ENCODE results near the gene ZNF839. TPM values are rescaled to one million over a fixed set of nuclear protein-coding genes. Genes with fewer than 3 reads are reported as not detected.
"Not testable (repeated sequence)": the region's sequence is repeated elsewhere in the genome, so short reads cannot be mapped to it uniquely, and the experiment has no call there.

The ZNF839 gene
- total and polyA plus RNA-seq, 4 experiments from 2014 or later, result 4.0 to 21.7 (median 13.0) TPM

- H3K36me3 ChIP-seq (ENCODE audit: insufficient read depth, low read length), result no peaks in the 10 kb centered on the region
- no peak for DNase-seq
- no peaks in the 10 kb centered on the region for H3K9me3 ChIP-seq (ENCODE audit: control insufficient read depth in 1 of 2, low read length in 2 of 2)
- intact Hi-C loops (cut with micrococcal nuclease), result no loop called here
- H3K27ac ChIP-seq (ENCODE audit: low read depth, low read length), result no peak overlapping the region
- H3K27ac Mint-ChIP-seq, result peak overlapping the region in 1 of 7 donors; percentile 12
- no peaks in the 10 kb centered on the region for H3K27me3 ChIP-seq (ENCODE audit: insufficient read depth, low read length)
- ChIA-PET CTCF (ENCODE audit: partially characterized antibody) (interaction anchor here (1.2 to 1.4 kb wide), 3 partner anchors 19 to 23 kb away, joined by 3 to 5 read pairs (median 4); no protein-coding TSS in a partner anchor), POLR2A (ENCODE audit: partially characterized antibody) (no interaction called here)
- no peaks in the 10 kb centered on the region for H3K36me3 Mint-ChIP-seq
- no peak overlapping the region for H3K4me3 Mint-ChIP-seq
- no peaks in the 10 kb centered on the region for H3K27me3 Mint-ChIP-seq
- no peaks in the 10 kb centered on the region for H3K9me3 Mint-ChIP-seq
- no peaks in the 10 kb centered on the region for H3K4me1 ChIP-seq (ENCODE audit: insufficient read depth, low read length)
- H3K4me3 ChIP-seq (ENCODE audit: low read length in 2 of 2), result no peak overlapping the region
- H3K4me1 Mint-ChIP-seq, result no peaks in the 10 kb centered on the region
Measured at GRCh38 chr14:102295270-102295669, 24.3 kb upstream of the ZNF839 start.

GRCh38 chr14:102297436-102298170 is 21.9 kb upstream of the ZNF839 start:
- CTCF ChIA-PET (ENCODE audit: partially characterized antibody), result no interaction called here
- Mint-ChIP-seq H3K4me3 (no peak overlapping the region), H3K9me3 (no peaks in the 10 kb centered on the region), H3K4me1 (no peaks in the 10 kb centered on the region), H3K27me3 (no peaks in the 10 kb centered on the region), H3K27ac (no peak overlapping the region), H3K36me3 (no peaks in the 10 kb centered on the region)
- no peaks in the 10 kb centered on the region for H3K4me1 ChIP-seq (ENCODE audit: insufficient read depth, low read length)
- intact Hi-C loops (cut with micrococcal nuclease), result no loop called here
- H3K9me3 ChIP-seq (ENCODE audit: control insufficient read depth in 1 of 2, low read length in 2 of 2), result no peaks in the 10 kb centered on the region
- no peaks in the 10 kb centered on the region for H3K36me3 ChIP-seq (ENCODE audit: insufficient read depth, low read length)
- H3K4me3 ChIP-seq (ENCODE audit: low read length in 2 of 2), result no peak overlapping the region
- no peaks in the 10 kb centered on the region for H3K27me3 ChIP-seq (ENCODE audit: insufficient read depth, low read length)
- POLR2A ChIA-PET (ENCODE audit: partially characterized antibody), result no interaction called here
- no peak for DNase-seq
- no peak overlapping the region for H3K27ac ChIP-seq (ENCODE audit: low read depth, low read length)

- H3K27me3 ChIP-seq (ENCODE audit: insufficient read depth, low read length); CTCF ChIA-PET (ENCODE audit: partially characterized antibody); H3K9me3 ChIP-seq (ENCODE audit: control insufficient read depth in 1 of 2, low read length in 2 of 2); H3K27ac ChIP-seq (ENCODE audit: low read depth, low read length); H3K36me3 Mint-ChIP-seq; H3K36me3 ChIP-seq (ENCODE audit: insufficient read depth, low read length); DNase-seq; H3K9me3 Mint-ChIP-seq; H3K27me3 Mint-ChIP-seq; H3K4me1 ChIP-seq (ENCODE audit: insufficient read depth, low read length); H3K4me1 Mint-ChIP-seq; intact Hi-C loops (cut with micrococcal nuclease); H3K4me3 Mint-ChIP-seq; POLR2A ChIA-PET (ENCODE audit: partially characterized antibody); H3K4me3 ChIP-seq (ENCODE audit: low read length in 2 of 2): not testable (repeated sequence)
- H3K27ac Mint-ChIP-seq, result peak overlapping the region in 1 of 7 donors; percentile 36
Measured at GRCh38 chr14:102298303-102299070, 21.1 kb upstream of the ZNF839 start.

GRCh38 chr14:102303664-102304063 is 15.9 kb upstream of the ZNF839 start:
- DNase-seq, result no peak
- Histone ChIP-seq H3K27me3 (ENCODE audit: insufficient read depth, low read length) (no peaks in the 10 kb centered on the region), H3K27ac (ENCODE audit: low read depth, low read length) (no peak overlapping the region), H3K4me3 (ENCODE audit: low read length in 2 of 2) (no peak overlapping the region), H3K36me3 (ENCODE audit: insufficient read depth, low read length) (no peaks in the 10 kb centered on the region), H3K9me3 (ENCODE audit: control insufficient read depth in 1 of 2, low read length in 2 of 2) (no peaks in the 10 kb centered on the region), H3K4me1 (ENCODE audit: insufficient read depth, low read length) (peaks cover 5% of the 10 kb centered on the region)
- Mint-ChIP-seq H3K9me3 (peaks cover 0 to 4% (median 0%) of the 10 kb centered on the region in 8 donors), H3K4me1 (peaks cover 5 to 11% (median 8%) of the 10 kb centered on the region in 4 donors), H3K36me3 (peaks cover 0 to 5% of the 10 kb centered on the region in 2 donors), H3K27ac (peak overlapping the region in 4 of 7 donors; percentile 24 to 83 (median 47)), H3K27me3 (peaks cover 2 to 6% of the 10 kb centered on the region in 2 donors), H3K4me3 (peak overlapping the region in 7 of 8 donors; percentile 18 to 79 (median 67))
- intact Hi-C loops (cut with micrococcal nuclease), result loop anchor here (2.0 kb wide), 1 partner anchor 15 kb away; the partner anchor contains the start of gene ZNF839
- ChIA-PET CTCF (ENCODE audit: partially characterized antibody) (interaction anchor here (4.1 kb wide), 1 partner anchor 12 kb away, joined by 71 read pairs; no protein-coding TSS in a partner anchor), POLR2A (ENCODE audit: partially characterized antibody) (interaction anchor here (1.8 to 3.0 kb wide), 2 partner anchors 10 to 13 kb away, joined by 10 to 21 read pairs; no protein-coding TSS in a partner anchor)

GRCh38 chr14:102304611-102305506 is 14.7 kb upstream of the ZNF839 start, which contains the start of gene MOK:
TSS of gene MOK (minus strand) at chr14:102305164. CDS start at chr14:102304968, 196 bp downstream.
- Histone ChIP-seq H3K4me1 (ENCODE audit: insufficient read depth, low read length) (peaks cover 5% of the 10 kb centered on the region), H3K4me3 (ENCODE audit: low read length in 2 of 2) (peak within 1 kb of the TSS; percentile 73 to 82)
- peak within 1 kb of the TSS; percentile 95 to 100 (median 99) for H3K27ac Mint-ChIP-seq

GRCh38 chr14:102314242-102315011 is 5.1 kb upstream of the ZNF839 start:
- ChIA-PET POLR2A (ENCODE audit: partially characterized antibody) (interaction anchor here (0.7 to 3.7 kb wide), 6 partner anchors 10 to 1600 kb away, joined by 3 to 21 read pairs (median 4); partner anchors contain the start of genes CINP, DYNC1H1, MOK and TECPR2), CTCF (ENCODE audit: partially characterized antibody) (interaction anchor here (0.5 to 5.7 kb wide), 32 partner anchors 10 to 522 kb away, joined by 3 to 71 read pairs (median 4); partner anchors contain the start of genes DYNC1H1 and MOK)
- peak overlapping the region; percentile 88 to 100 (median 91) for H3K27ac Mint-ChIP-seq
- Histone ChIP-seq H3K27me3 (ENCODE audit: insufficient read depth, low read length) (no peaks in the 10 kb centered on the region), H3K36me3 (ENCODE audit: insufficient read depth, low read length) (no peaks in the 10 kb centered on the region), H3K9me3 (ENCODE audit: control insufficient read depth in 1 of 2, low read length in 2 of 2) (no peaks in the 10 kb centered on the region), H3K27ac (ENCODE audit: low read depth, low read length) (peak overlapping the region; percentile 37), H3K4me1 (ENCODE audit: insufficient read depth, low read length) (peaks cover 45% of the 10 kb centered on the region), H3K4me3 (ENCODE audit: low read length in 2 of 2) (peak overlapping the region; percentile 55 to 62)
- peak; percentile 77 to 81 (median 79) for DNase-seq
- H3K4me3 Mint-ChIP-seq, result peak overlapping the region; percentile 87 to 95 (median 92)
- H3K27me3 Mint-ChIP-seq, result peaks cover 4 to 8% of the 10 kb centered on the region in 2 donors
- intact Hi-C loops (cut with micrococcal nuclease), result loop anchor here (1.0 to 5.0 kb wide), 9 partner anchors 9 to 608 kb away; partner anchors contain the start of genes MOK, RCOR1 and WDR20
- H3K9me3 Mint-ChIP-seq, result peaks cover 0 to 12% (median 0%) of the 10 kb centered on the region in 8 donors
- peaks cover 0 to 21% of the 10 kb centered on the region in 2 donors for H3K36me3 Mint-ChIP-seq
- peaks cover 19 to 58% (median 38%) of the 10 kb centered on the region in 4 donors for H3K4me1 Mint-ChIP-seq

More at GRCh38 chr14:102304611-102305506, 14.7 kb upstream of the ZNF839 start, which contains the start of gene MOK:
- DNase-seq, result peak; percentile 96 to 98 (median 98)
- peak within 1 kb of the TSS; percentile 88 to 98 (median 96) for H3K4me3 Mint-ChIP-seq
- H3K9me3 Mint-ChIP-seq, result peaks cover 0 to 6% (median 0%) of the 10 kb centered on the region in 8 donors
- Histone ChIP-seq H3K9me3 (ENCODE audit: control insufficient read depth in 1 of 2, low read length in 2 of 2) (no peaks in the 10 kb centered on the region), H3K27ac (ENCODE audit: low read depth, low read length) (peak within 1 kb of the TSS; percentile 63), H3K27me3 (ENCODE audit: insufficient read depth, low read length) (no peaks in the 10 kb centered on the region), H3K36me3 (ENCODE audit: insufficient read depth, low read length) (no peaks in the 10 kb centered on the region)
- H3K4me1 Mint-ChIP-seq, result peaks cover 5 to 11% (median 8%) of the 10 kb centered on the region in 4 donors
- ChIA-PET CTCF (ENCODE audit: partially characterized antibody) (interaction anchor here (0.6 to 4.1 kb wide), 3 partner anchors 11 to 358 kb away, joined by 3 to 71 read pairs (median 5); no protein-coding TSS in a partner anchor), POLR2A (ENCODE audit: partially characterized antibody) (interaction anchor here (0.5 to 3.0 kb wide), 5 partner anchors 9 to 118 kb away, joined by 3 to 21 read pairs (median 10); partner anchors contain the start of genes CINP, TECPR2 and ZNF839)
- intact Hi-C loops (cut with micrococcal nuclease), result loop anchor here (1.0 to 2.0 kb wide), 6 partner anchors 9 to 545 kb away; partner anchors contain the start of genes CINP, TECPR2, WDR20 and ZNF839
- H3K36me3 Mint-ChIP-seq, result peaks cover 0 to 5% of the 10 kb centered on the region in 2 donors
- peaks cover 2 to 6% of the 10 kb centered on the region in 2 donors for H3K27me3 Mint-ChIP-seq

All from CD4-positive, alpha-beta memory T cell (primary cell).